ENCODE data around the gene ITGAV.

DNA sequence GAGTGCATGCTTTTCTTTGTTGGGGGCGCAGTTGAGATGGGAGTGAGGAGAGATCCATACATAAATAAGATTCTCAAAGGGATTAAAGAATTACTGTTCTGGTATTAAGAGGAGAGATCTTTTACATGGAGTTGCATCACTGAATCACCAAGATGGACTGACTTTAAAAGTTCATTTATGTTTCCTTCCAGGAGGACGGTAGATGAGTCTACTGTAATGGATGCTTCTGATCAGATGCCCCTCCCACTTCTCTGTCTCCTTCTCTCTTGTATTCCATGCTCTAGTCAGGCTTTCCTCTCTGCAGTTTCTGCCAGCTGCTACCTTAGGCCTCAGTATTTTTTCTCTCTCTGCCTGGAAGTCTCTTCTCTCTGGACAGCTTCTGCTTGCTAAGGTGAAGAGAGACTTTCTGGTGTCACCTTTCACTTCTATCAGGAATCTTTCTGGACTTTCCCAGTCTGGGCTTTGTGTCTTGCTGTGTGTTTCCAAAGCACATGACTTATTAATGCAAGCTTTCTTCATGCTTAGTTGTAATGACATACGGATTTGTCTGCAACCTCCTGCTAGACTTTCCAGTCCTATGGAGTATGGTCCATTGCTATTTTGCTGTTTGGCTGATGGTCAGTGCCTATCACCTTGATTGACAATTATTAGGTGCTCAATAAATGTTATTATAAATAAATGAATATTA lies 127.6 kb downstream of the ITGAV start:
- no peak for TF ChIP-seq POLR2A (IDR thresholded peaks at IDR 0.05; ENCODE audit: low read depth, low read length)
- no peak for TF ChIP-seq POLR2AphosphoS5 (IDR thresholded peaks at IDR 0.05; ENCODE audit: low read depth, low read length)
- no peak for TF ChIP-seq TAF1 (IDR thresholded peaks at IDR 0.05; ENCODE audit: borderline replicate concordance, low read depth, low read length)
